HEK293 (cell line): ENCODE results near the gene IL2RG.

Source experiments
- CTCF ChIP-seq: fragments of 450-650 bp; formaldehyde crosslinking; IDR thresholded peaks from 2 replicates; pipeline ENCODE4 v1.5.1; 2016; ENCODE audit warnings: missing biosample characterization, missing genetic modification characterization
- MZF1 ChIP-seq: fragments of 450-650 bp; formaldehyde crosslinking; IDR thresholded peaks from 2 replicates; pipeline ENCODE4 v1.5.1; 2017; ENCODE audit warnings: missing biosample characterization, missing genetic modification characterization, borderline replicate concordance
- REST ChIP-seq: fragments of 450-650 bp; formaldehyde crosslinking; IDR thresholded peaks from 2 replicates; pipeline ENCODE4 v1.5.1; 2016; ENCODE audit warnings: missing biosample characterization, missing genetic modification characterization
- YY1 ChIP-seq: fragments of 450-650 bp; formaldehyde crosslinking; IDR thresholded peaks from 2 replicates; pipeline ENCODE4 v1.5.1; 2018; ENCODE audit warnings: missing biosample characterization, missing genetic modification characterization
- ZBTB1 ChIP-seq: fragments of 450-650 bp; formaldehyde crosslinking; IDR thresholded peaks from 2 replicates; pipeline ENCODE4 v1.5.1; 2016; ENCODE audit warnings: missing biosample characterization, missing genetic modification characterization
- ZEB2 ChIP-seq: fragments of 450-650 bp; formaldehyde crosslinking; IDR thresholded peaks from 2 replicates; pipeline ENCODE4 v1.5.1; 2016; ENCODE audit warnings: missing biosample characterization, missing genetic modification characterization
- ZNF133 ChIP-seq: fragments of 450-650 bp; formaldehyde crosslinking; IDR thresholded peaks from 2 replicates; pipeline ENCODE4 v1.5.1; 2016; ENCODE audit warnings: missing biosample characterization, missing genetic modification characterization
- ZNF488 ChIP-seq: fragments of 450-650 bp; formaldehyde crosslinking; IDR thresholded peaks from 2 replicates; pipeline ENCODE4 v1.5.1; 2016; ENCODE audit warnings: missing biosample characterization, missing genetic modification characterization
- ZNF768 ChIP-seq: fragments of 450-650 bp; formaldehyde crosslinking; IDR thresholded peaks from 2 replicates; pipeline ENCODE4 v1.5.1; 2018; ENCODE audit warnings: missing biosample characterization, mild to moderate bottlenecking, missing genetic modification characterization
- ZSCAN5A ChIP-seq: fragments of 450-650 bp; formaldehyde crosslinking; IDR thresholded peaks from 2 replicates; pipeline ENCODE4 v1.5.1; 2016; ENCODE audit warnings: missing biosample characterization, missing genetic modification characterization

- TF ChIP-seq ZEB2 (tag by site-specific recombination) (no peak), ZNF488 (tag by site-specific recombination) (no peak), ZNF768 (tag by site-specific recombination) (no peak), MZF1 (tag by site-specific recombination) (no peak), YY1 (tag by site-specific recombination) (no peak), CTCF (tag by site-specific recombination) (no peak), ZSCAN5A (tag by site-specific recombination) (no peak), ZNF133 (tag by site-specific recombination) (no peak), ZBTB1 (tag by site-specific recombination) (no peak), REST (no peak)
These were observed 42.8 kb upstream of the IL2RG start for GRCh38 chrX:71154196-71154595.
